Activated gamma-delta T cell treated with anti-CD3 and anti-CD28 coated beads, Interleukin-2, amount 50 U/mL, for 16 hours (primary cell): ENCODE data around the gene BAZ2B.
"Not testable (repeated sequence)": the region's sequence is repeated elsewhere in the genome, so short reads cannot be mapped to it uniquely, and the experiment has no call there.

ENCODE experiments used
- DNase-seq: peaks from one replicate; pipeline ENCODE4 v3.0.0-alpha.2; 2020; ENCODE audit warnings: low read depth

Gene BAZ2B

GRCh38 chr2:159616286-159616701 lies at the start of gene BAZ2B:
Gene BAZ2B (minus strand): TSS chr2:159616548. CDS start chr2:159478719, 137,829 bp downstream.
- no peak for DNase-seq

GRCh38 chr2:159661286-159661685 lies 44.9 kb upstream of the BAZ2B start:
- no peak for DNase-seq

GRCh38 chr2:159658881-159659873 lies 42.8 kb upstream of the BAZ2B start:
- DNase-seq: no peak

GRCh38 chr2:159653962-159654361 lies 37.6 kb upstream of the BAZ2B start:
- no peak for DNase-seq

GRCh38 chr2:159651884-159652283 lies 35.5 kb upstream of the BAZ2B start:
- no peak for DNase-seq

GRCh38 chr2:159650574-159650973 lies 34.2 kb upstream of the BAZ2B start:
- DNase-seq: no peak

- no peak for DNase-seq
Measured at GRCh38 chr2:159648643-159649042, 32.3 kb upstream of the BAZ2B start.

GRCh38 chr2:159647667-159648066 lies 31.3 kb upstream of the BAZ2B start:
- DNase-seq: no peak

- no peak for DNase-seq
Measured at GRCh38 chr2:159640176-159640575, 23.8 kb upstream of the BAZ2B start.

GRCh38 chr2:159639712-159640111 lies 23.4 kb upstream of the BAZ2B start:
- no peak for DNase-seq

- no peak for DNase-seq
Measured at GRCh38 chr2:159639071-159639470, 22.7 kb upstream of the BAZ2B start.

GRCh38 chr2:159637988-159638501 lies 21.7 kb upstream of the BAZ2B start:
- DNase-seq: no peak

GRCh38 chr2:159637240-159637639 lies 20.9 kb upstream of the BAZ2B start:
- DNase-seq: no peak

GRCh38 chr2:159635006-159635789 lies 18.9 kb upstream of the BAZ2B start:
- no peak for DNase-seq

GRCh38 chr2:159633219-159633618 lies 16.9 kb upstream of the BAZ2B start:
- no peak for DNase-seq

GRCh38 chr2:159625628-159626027 lies 9.3 kb upstream of the BAZ2B start:
- not testable (repeated sequence) for DNase-seq

- no peak for DNase-seq
Measured at GRCh38 chr2:159623436-159623835, 7.1 kb upstream of the BAZ2B start.

GRCh38 chr2:159622966-159623365 lies 6.6 kb upstream of the BAZ2B start:
- DNase-seq: no peak

- no peak for DNase-seq
Measured at GRCh38 chr2:159620796-159621195, 4.4 kb upstream of the BAZ2B start.

- DNase-seq: no peak
Measured at GRCh38 chr2:159617646-159618045, 1.3 kb upstream of the BAZ2B start.

GRCh38 chr2:159617100-159617499 lies 752 bp upstream of the BAZ2B start:
- no peak for DNase-seq
